Measurements from ENCODE around the gene GPX6. TPM values are rescaled to one million over a fixed set of nuclear protein-coding genes. Genes with fewer than 3 reads are reported as not detected.
A peak's percentile ranks its signal among the peaks of the same experiment; 100 is the strongest.

GPX6 gene
- total and polyA plus RNA-seq, 2 of the 13 experiments (the other 11 are each of a cell fraction or from before 2014, with no cell fraction given), result not detected

- TF ChIP-seq, protein P1, sequence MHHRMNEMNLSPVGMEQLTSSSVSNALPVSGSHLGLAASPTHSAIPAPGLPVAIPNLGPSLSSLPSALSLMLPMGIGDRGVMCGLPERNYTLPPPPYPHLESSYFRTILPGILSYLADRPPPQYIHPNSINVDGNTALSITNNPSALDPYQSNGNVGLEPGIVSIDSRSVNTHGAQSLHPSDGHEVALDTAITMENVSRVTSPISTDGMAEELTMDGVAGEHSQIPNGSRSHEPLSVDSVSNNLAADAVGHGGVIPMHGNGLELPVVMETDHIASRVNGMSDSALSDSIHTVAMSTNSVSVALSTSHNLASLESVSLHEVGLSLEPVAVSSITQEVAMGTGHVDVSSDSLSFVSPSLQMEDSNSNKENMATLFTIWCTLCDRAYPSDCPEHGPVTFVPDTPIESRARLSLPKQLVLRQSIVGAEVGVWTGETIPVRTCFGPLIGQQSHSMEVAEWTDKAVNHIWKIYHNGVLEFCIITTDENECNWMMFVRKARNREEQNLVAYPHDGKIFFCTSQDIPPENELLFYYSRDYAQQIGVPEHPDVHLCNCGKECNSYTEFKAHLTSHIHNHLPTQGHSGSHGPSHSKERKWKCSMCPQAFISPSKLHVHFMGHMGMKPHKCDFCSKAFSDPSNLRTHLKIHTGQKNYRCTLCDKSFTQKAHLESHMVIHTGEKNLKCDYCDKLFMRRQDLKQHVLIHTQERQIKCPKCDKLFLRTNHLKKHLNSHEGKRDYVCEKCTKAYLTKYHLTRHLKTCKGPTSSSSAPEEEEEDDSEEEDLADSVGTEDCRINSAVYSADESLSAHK (CRISPR knock-in tag; IDR thresholded peaks at IDR 0.05; ENCODE audit: borderline replicate concordance), result no peak
- TF ChIP-seq, protein P2, sequence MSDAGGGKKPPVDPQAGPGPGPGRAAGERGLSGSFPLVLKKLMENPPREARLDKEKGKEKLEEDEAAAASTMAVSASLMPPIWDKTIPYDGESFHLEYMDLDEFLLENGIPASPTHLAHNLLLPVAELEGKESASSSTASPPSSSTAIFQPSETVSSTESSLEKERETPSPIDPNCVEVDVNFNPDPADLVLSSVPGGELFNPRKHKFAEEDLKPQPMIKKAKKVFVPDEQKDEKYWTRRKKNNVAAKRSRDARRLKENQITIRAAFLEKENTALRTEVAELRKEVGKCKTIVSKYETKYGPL (CRISPR knock-in tag; IDR thresholded peaks at IDR 0.05), result no peak
- TF ChIP-seq FOXA1 (IDR thresholded peaks at IDR 0.05) (no peak), FOXA1 (CRISPR knock-in tag; IDR thresholded peaks at IDR 0.05) (no peak), FLYWCH1 (CRISPR knock-in tag; IDR thresholded peaks at IDR 0.05) (no peak), HMGA1 (CRISPR knock-in tag; conservative IDR thresholded peaks at IDR 0.05) (no peak), RFX3 (CRISPR knock-in tag; IDR thresholded peaks at IDR 0.05) (no peak), SMAD3 (CRISPR knock-in tag; IDR thresholded peaks at IDR 0.05) (no peak), KLF13 (CRISPR knock-in tag; IDR thresholded peaks at IDR 0.05) (no peak), RORA (CRISPR knock-in tag; IDR thresholded peaks at IDR 0.05) (no peak), PHF8 (CRISPR knock-in tag; IDR thresholded peaks at IDR 0.05) (peak; percentile 75), FOXK2 (IDR thresholded peaks at IDR 0.05) (no peak), ARNTL (CRISPR knock-in tag; IDR thresholded peaks at IDR 0.05) (no peak), CBX2 (IDR thresholded peaks at IDR 0.05; ENCODE audit: low read depth, low read length) (no peak), CBX2 (CRISPR knock-in tag; IDR thresholded peaks at IDR 0.05; ENCODE audit: low read depth) (0 out of 2 replicates have a peak, but pooled peaks have one; percentile 17), ARID2 (CRISPR knock-in tag; IDR thresholded peaks at IDR 0.05; ENCODE audit: borderline replicate concordance) (no peak), ZFP90 (CRISPR knock-in tag; IDR thresholded peaks at IDR 0.05; ENCODE audit: borderline replicate concordance) (0 out of 2 replicates have a peak, but pooled peaks have one; percentile 41), NFE2L2 (IDR thresholded peaks at IDR 0.05; ENCODE audit: low read length) (no peak), ZNF775 (CRISPR knock-in tag; IDR thresholded peaks at IDR 0.05; ENCODE audit: borderline replicate concordance) (no peak), AGO1 (IDR thresholded peaks at IDR 0.05; ENCODE audit: low read depth, low read length, poor library complexity, severe bottlenecking) (peak; percentile 39), PATZ1 (CRISPR knock-in tag; IDR thresholded peaks at IDR 0.05) (peak; percentile 73), ETV6 (CRISPR knock-in tag; conservative IDR thresholded peaks at IDR 0.05) (no peak), TEAD2 (CRISPR knock-in tag; IDR thresholded peaks at IDR 0.05) (no peak), ZFAT (CRISPR knock-in tag; conservative IDR thresholded peaks at IDR 0.05) (no peak), MIXL1 (CRISPR knock-in tag; IDR thresholded peaks at IDR 0.05) (no peak), ZUFSP (CRISPR knock-in tag; IDR thresholded peaks at IDR 0.05; ENCODE audit: borderline replicate concordance) (no peak)
These were observed 26.0 kb downstream of the GPX6 start (continued) for GRCh38 chr6:28489366-28490204.
